Stimulated activated CD4-positive, alpha-beta T cell treated with anti-CD3 and anti-CD28 coated beads, Interleukin-15, amount 100 ng/mL, for 1 hour (primary cell): ENCODE results near the gene SULF2.

Source experiments
- DNase-seq, 2 donors: peaks; one replicate each; pipeline ENCODE4 v3.0.0-alpha.2; 2020; ENCODE audit warnings: low read depth in 1 of 2, low spot score in 1 of 2

Gene SULF2

DNA sequence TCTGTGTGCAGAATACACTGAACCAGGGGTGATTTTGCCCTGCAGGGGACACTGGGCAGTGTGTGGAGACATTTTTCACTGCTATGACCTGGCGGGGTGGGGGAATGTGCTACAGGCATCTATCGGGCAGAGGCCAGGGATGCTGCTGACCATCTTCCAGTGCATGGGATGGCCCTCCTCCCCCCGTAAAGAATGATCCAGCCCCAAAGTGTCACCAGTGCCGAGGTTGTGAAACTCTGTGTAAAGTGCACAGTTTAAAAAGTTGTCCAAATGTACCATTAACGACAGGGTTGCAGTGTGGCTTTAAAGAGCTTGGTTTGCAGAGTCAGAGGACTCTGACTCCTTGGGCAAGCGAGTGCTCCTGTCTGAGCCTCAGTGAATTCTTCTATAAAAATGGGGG, 72.1 kb downstream of the SULF2 start:
- no peak for DNase-seq

DNA sequence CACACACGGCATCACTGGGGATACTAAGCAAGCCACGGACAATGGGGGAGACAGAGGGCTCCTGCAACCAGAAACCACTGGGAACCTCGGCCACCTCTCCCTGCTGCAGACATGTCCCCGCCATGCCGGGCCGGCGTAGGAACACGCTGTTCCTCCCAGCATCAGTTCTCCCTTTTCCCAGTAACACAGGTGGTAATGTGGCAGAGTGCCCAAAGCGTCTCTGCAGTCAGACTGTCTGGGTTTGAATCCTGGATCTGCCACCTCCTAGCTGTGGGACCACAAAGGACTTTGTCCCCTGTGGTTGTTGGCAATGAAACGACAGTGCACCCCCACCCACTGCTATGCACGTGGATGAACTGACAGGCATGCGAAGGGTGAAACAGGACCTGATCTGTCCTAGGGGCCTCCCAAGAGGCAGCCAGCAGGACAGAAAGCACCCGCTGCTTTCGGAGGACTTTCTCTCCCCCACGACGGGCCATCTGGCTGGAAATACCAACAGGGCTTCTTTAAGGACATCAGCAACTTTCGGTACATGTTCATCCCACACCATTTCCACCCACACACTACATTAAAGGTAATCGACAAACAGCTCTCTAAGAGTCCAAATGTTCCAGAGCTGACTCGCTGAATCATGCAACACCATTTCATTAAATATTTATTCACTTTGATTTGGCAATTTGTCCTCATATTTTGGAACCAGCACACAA, 74.1 kb downstream of the SULF2 start:
- DNase-seq: no peak

DNA sequence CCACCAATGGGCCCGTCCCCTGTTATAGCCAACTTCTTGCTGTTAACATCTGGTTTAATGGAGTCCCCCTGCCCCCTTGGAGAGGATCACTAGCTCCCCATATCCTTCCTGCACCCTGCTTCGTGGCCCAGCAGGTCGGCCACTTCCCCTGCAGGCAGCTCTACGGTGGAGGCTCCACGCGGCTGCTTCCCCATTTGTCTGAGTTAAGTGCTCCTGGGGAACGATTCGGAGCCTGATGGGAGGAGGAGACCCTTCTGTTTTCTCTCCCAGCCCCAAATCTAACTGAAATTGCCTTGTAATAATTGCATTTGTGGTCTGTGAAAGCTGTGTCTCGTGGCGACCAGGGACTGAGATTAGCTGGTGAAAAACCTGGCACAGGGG, 74.6 kb downstream of the SULF2 start:
- DNase-seq: no peak

DNA sequence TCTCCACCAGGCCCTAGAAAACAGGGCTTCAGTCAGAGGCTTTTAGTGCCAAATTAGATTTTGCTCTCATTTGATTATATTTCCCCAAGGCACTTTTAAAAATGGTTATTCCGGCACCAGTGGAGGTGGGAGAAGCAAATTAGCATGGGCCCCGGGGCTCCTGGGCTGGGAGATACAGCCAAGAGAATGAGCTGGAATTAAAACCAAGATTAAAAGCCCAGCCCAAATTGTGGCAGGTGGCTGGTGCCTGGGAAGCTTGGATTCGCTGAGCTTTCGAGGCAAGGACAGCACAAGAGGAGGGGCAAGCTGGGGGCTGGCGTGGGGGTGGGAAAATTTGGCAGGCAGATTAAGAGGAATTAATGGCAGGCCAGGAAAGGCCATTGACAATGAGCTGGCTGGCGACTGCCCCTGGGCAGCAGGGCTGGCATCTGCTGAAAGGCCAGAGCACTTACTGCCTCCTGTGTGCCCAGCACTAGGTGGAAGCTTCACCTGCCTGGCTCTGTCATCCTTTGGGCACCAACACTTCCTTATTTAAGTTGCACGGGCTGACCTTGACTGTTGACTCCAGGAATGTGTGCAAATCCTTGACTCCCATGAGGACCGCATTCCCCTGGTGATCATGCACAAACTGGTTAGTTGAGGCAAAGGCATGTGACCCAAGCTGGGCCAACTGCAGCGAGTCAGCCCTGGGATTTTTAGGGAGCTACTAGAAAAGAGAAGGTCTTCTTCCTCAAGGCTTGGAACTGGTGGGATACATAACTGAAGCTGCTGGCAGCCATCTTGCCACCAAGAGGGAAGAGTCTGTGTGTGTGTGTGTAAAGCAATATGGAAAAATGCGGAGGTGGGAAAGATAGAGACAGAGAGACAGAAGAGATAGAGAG, 76.1 kb downstream of the SULF2 start:
- DNase-seq: no peak

DNA sequence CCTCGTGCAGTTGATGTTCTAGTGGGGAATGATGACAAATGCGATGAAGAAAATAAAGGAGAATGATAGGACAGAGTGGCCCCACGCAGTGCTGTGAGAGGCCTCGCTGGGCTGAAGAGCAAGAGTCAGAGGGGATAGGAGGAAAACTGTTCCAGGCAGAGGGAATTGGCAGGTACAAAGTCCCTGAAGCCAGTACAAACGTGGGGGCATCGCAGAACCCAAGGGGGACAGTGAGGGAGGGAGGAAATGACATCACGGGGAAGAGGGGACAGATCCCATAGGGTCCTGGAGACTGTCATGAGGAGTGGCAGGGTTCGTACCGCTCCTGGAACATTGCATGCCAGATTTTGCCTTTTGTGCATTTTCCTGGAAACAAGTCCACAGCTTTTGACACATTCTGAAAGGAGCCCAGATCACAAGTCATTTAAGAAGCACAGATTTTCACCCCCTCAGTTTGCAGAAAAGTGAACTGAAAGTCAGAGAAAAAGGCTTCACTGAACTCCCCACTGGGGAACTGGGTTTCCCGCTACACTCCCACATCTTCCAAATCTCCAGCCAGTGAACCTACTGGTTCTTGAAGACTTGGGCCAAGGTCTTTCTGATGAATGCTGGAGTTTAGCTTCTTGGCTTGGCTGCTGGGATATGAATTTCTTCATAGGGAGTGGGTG, 77.0 kb downstream of the SULF2 start:
- no peak for DNase-seq

DNA sequence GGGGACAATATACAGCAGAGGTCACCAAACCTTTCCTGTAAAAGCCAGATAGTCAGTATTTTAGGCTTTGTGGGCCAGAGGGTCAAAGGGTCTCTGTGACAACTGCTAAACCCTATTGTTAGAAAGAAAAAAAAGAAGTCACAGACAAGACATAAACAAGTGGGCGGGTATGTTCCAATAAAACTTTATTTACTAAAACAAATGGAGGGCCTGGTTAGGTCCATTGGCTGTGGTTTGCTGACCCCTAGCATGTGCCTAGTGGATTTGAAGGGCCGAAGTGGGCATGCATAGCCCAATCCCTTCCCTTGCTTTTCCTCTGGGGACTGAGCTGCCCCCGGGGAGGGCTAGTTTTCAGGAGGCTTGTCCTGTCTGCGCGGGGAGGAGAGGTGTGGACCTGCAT, 78.9 kb downstream of the SULF2 start:
- no peak for DNase-seq

DNA sequence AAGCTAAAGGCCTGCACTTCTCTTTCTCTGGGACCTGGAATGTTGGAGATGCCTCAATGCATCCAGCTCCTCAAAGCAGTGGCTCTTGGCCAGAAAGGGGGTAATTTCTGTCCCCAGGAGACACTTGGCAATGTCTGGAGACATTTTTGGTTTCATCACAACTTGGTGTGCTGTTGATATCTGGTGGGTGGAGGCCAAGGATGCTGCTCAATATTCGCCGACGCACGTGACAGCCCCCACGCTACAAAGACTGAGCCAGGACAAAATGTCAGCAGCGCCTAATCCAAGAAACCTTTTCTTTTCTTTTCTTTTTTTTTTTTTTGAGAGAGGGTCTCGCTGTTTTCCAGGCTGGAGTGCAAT, 79.8 kb downstream of the SULF2 start:
- no peak for DNase-seq

DNA sequence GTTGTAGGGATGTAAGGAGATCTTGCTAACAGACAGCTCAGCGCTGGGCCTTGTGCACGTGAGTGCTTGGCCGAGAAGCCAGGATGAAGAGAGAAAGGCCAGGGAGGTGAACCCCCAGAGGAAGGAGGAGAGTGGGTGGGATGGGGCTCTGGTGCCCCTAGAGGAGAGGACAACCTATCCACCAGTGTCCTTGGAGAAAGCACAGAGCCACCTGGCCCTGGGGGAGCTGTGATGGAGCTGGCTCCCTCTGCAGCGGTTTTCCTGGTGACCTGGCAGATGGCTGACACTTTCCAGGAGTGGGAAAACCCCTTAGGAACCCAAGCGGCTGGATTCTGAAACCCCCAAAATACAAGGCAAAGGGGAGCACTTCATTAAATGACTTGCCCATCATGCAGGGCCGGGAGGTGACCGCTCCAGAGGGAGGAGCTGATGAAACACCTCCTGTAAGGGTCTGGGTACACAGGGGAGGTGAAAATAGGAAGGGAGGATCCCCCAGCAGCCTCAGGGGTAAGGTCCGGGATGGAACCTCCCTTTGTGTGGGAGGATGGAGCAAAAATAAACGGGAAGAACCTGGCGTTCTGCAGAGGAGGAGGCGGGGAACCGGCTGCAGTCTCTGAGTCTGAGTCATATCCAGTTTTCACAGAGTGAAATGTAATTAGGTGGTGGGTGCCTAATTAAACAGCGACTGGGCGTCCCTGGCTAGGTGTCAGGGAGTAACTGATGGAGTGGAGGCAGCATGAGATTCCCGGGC, 80.4 kb downstream of the SULF2 start:
- no peak for DNase-seq

DNA sequence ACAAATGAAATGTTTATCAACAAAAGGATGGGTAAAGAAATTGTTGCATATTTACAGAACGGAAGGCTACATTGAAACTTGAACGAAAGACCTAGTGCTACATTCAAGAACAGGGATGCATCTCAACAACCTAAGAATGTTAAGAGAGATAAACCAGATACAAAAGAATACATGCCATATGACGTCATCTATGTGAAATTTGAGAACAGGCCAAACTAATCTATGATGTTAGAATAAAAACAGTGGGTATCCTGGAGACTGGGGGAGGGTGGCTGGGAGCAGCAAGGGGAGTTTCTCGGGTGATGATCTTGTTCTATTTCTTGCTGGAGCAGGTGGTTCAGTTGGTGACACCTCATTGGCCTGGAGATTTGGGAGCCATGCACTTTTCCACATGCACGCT, 81.5 kb downstream of the SULF2 start:
- DNase-seq: no peak

DNA sequence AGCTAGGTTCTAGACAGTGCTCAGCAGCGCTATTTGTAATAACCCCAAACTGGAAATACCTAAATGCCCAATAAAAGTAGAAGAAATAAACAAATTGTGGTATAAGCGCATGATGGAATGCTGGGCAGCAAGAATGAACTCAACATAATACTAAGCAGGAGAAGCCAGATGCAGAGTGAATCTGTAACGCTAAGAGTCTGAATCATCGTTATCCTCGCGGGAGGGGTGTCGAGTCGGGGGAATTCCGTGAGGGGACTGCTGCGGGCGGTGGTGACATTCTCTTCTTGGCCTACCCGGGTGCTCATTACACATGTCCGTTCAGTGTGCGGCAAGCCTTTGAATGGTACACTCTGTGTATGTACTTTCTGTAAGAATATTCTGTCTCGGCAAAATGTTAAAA, 83.7 kb downstream of the SULF2 start:
- no peak for DNase-seq

DNA sequence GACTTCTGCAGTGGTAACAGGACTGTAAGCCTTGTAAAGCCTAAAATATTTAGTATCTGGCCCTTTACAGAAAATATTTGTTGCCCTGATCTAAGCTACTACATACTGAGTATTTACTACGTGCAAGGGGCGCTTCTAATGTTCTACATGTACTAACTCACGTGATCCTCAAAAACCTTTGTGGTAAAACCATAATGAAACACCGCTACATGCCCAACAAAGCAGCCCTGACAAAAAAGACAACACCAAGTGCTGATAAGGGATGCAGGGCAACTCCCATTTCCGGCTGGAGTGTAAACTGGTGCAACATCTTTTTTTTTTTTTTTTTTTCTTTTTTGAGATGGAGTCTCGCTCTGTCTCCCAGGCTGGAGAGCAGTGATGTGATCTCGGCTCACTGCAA, 85.0 kb downstream of the SULF2 start:
- no peak for DNase-seq

DNA sequence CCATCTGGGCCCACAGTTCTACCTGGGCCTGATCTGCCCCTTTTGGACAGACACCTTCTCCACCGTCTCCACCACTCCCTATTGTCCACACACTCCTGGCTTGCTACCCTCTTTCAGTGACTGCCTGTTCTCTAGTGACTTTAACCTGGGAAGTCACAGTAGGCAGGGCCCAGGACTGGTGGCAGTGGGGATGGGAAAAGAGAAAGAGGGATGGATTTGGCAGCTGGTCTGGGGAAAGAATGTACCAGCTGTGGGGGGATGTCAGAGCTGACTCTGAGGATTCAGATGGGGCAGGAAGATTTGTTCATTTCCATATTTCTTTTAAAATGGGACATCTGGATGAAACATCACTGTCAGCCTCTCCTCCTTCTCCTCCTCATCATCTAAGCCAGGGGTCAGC, 85.5 kb downstream of the SULF2 start:
- DNase-seq: no peak

DNA sequence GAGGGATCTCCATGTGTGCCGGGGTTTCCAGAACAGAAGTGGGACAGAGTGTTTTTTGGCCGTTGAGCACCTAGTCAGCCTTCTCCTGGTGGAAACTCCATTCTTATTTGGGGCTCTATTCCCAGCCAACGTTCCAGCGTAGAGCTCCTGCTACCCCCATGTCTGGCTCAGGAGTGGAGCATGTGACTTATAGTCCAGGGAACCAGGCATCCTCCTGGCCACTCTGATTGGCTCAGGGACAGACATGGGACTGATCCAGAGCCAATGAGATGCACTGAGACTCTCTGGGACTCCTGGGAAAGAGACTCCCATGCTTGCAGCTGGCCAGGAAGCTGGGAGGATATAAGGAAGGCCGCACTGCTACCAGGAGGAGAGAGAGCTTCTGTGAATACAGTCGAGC, 87.1 kb downstream of the SULF2 start:
- no peak for DNase-seq

DNA sequence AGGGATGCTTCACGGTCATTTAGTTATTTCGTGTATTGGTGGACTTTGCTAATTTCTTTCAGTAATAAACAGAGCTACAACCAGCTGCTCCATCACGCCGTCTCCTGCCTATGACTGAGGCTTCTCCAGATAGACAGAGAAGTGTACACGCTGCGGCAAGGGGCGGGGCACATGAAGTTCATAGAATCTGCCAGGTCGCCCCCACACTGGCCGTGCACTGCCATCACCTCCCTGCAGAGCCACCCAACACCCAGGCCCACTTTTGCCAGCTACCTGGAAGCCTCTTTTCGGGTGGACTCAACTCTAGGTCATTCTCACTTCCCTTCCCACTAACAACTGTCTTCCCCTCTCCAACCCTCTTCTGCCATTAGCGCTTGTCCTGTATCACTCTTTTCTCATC, 88.4 kb downstream of the SULF2 start:
- DNase-seq: no peak

DNA sequence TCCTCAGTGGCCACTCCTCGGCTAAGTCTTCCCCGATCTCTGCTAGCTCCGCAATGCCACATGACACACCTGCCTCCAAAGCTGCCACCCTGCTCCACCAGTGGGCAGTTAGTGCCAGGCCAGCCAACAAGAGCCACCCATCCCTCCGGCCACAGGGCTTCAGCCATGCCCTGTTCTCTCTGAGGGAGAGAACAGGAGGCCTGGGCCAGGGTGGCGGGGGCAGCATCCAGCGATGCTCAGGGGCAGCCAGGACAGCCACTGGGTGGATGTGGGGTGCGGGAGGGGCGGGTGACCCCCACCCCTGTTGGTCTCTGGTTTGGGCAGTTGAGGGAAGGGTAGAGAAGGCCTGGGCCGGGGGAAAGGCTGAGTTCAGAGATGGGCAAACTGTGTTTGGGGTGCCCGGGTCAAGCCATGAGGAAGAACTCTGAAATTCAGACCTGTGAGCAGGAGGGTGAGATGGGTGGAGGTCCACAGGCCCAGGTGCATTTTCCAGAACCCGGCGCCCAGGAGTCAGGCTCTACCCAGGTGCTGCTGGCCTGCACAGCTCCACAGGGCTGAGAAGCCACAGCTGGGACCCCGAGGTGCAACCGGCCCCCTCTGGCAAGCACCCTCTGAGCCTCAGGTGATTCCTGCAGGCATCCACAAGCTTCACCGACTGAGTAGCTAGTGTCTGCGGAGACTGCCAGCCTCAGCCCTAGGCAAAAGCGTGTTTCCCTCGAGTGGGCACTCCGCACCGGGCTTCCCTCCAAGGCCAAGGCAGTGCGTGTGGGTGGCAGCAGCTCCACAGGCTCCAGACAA, 91.1 kb downstream of the SULF2 start:
- DNase-seq: no peak

DNA sequence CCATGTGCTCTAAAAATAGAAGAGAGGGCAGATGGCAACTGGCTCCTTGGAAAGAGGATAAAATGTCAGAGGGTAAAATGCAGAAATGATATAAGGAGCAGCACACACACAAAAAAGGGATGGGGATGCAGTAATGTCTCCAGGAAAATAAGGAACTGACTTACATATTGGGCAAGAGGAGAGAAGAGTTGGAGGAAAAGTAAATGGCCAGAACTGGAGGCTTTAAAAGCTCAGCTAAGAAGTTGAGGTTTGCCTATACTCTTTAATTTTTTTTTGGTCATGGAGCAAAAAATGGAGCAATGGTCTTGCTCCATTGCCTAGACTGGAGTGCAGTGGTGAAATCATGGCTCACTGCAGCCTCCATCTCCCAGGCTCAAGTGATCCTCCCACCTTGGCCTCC, 93.7 kb downstream of the SULF2 start:
- no peak for DNase-seq

DNA sequence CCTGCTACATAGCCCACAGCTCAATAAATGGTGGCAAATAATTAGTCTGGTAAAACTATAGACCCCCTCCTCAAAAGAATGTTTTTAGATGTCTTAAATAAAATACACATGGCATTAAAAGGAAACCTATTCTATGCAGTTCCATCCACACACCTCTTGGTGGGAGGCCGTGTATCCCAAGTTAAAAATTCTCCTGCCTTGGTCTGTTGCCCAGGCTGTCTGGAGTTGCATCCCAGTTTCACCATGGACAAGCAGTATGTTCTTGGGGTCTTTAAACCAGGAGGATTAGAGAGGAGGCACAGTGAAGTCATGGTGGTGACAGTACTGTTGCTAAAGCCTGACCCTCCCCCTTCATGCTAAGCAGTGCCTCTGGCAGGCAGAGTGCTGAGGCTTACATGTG, 95.5 kb downstream of the SULF2 start:
- DNase-seq: no peak

DNA sequence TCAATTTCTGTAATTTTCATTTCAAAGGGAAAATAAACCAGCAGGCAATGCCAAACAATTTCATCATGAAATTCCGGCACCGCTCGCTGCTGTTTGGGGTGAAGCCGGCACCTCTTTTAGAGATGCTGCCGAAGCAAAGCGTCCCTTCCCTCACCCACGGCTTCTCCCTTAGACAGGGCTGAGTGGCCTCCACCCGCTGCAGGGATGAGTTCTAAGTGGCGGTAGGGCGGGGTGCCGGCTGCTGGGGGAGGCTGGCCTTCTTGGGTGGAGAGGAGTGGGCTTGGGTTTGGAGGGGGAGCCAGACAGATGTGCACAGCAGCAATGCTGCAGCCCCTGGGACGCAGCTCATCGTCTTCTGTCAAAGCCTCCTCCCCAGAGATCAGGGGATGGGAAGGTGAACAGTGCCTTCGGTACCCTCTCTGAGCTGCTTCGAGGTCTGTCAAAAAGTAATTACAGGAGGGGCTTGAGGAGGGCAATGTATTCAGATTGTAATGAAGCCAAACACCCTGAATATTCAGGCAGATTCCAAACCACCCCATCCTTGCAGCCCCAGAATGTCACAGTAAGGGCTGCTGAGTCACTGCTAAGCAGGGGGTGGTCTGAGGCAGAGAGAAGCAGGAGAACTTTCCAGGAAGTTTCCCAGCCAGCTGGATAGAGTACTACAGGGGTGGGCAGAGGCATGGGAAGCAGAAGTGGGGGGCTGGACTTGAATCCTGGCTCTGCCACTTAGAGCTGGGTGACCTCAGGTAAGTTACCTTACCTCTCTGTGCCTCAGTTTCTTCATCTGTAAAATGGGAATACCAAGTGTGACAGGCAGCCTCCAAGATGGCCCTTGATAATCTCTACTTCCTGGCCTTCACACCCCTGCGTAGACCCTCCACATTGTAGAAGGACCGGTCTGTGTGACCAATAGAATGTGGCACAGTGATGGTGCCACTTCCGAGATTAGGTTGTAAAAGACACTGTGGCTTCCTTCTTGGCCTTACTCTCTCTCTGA, 96.6 kb downstream of the SULF2 start:
- no peak for DNase-seq
